ENCODE data around the gene AP2B1. TPM values are rescaled to one million over a fixed set of nuclear protein-coding genes. Genes with fewer than 3 reads are reported as not detected.
A peak's percentile ranks its signal among the peaks of the same experiment; 100 is the strongest.

Gene AP2B1
- total and polyA plus RNA-seq, 9 of the 15 experiments (the other 6 are each of a cell fraction or from before 2014, with no cell fraction given), result 60.1 to 287 (median 105) TPM

DNA sequence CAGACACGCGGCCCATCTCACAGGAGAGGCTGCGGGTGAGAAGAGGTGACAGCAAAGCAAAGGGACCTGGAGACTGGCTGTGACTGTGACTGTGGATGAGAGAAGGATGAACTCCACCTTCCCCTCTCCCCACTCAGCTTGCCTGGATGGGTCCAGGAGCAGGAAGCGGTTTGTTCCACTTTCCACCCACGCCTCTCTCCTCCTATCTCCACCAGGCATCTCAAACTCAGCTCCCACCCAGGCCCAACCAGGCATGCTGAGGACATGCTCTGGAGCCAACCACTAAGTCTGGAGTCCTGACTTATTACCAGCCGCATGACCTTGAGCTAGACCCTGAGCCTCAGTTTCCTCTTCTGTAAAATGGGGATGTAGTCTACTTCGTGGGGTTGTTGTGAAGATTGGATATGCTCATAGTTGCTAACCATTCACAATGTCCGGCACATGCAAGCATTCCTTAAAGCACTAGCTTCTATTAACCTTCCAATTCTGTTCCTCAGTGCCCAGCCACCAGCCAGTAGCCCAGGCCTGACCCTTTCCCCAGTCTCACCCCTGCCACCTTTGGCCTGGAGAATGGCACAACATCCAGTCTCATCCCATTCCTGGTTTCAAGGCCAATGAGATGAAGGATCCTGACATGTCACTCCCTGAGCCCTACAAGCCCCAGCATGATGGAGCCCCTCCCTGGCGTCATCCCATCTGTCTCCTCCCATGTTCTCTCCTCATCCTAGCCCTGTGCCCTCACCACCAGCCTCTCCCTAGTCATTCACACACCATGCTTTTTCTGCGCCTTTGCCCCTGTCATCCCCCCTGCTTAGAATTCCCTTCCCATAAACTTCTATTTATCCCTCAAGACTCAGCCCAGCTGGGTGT is 163.6 kb downstream of the AP2B1 start:
- no peak overlapping the region for H3K27ac ChIP-seq (ENCODE audit: extremely low read depth, low read depth, low read length)
- intact Hi-C loops (cut with micrococcal nuclease), result no loop called here
- peaks cover 11 to 25% of the 10 kb centered on the region in 2 experiments; a peak in 4 of 5 replicates for H3K4me1 ChIP-seq (replicated peaks in 1 of 2; ENCODE audit: control insufficient read depth in 2 of 2, insufficient read depth in 2 of 2, low read length in 2 of 2)
- no peaks in the 10 kb centered on the region for H3K36me3 ChIP-seq (ENCODE audit: control insufficient read depth, insufficient read depth, low read length)
- H3K27me3 ChIP-seq (ENCODE audit: control insufficient read depth in 2 of 2, insufficient read depth in 2 of 2, low read length in 2 of 2), result peaks cover 9 to 54% of the 10 kb centered on the region in 2 experiments; a peak in 4 of 5 replicates
- H4K20me1 ChIP-seq (replicated peaks; ENCODE audit: control insufficient read depth, insufficient read depth, low read length), result peaks cover 12% of the 10 kb centered on the region; the same call in 1 of the 2 replicates
- BruUV-seq (replicated peaks), result no TSS peak
- no peak; the same call in 2 of the 3 replicates for ATAC-seq
- 27% methylated on average over 10 of the region's 10 CpGs for WGBS (ENCODE audit: insufficient coverage, low coverage, missing lambda C conversion rate)
- POLR2A ChIA-PET, result interaction anchor here (0.6 to 1.0 kb wide), 4 partner anchors 10 to 57 kb away, joined by 3 read pairs; partner anchors contain the start of gene C17orf50
- CTCF ChIA-PET (ENCODE audit: low intra/inter-chr PET ratio), result no interaction called here
- no peak overlapping the region for H3K4me3 ChIP-seq
- peak overlapping the region; percentile 68 for H2AFZ ChIP-seq (ENCODE audit: low read depth, low read length)
- H3K9me1 ChIP-seq (ENCODE audit: control insufficient read depth, insufficient read depth, low read length), result no peaks in the 10 kb centered on the region
- FAIRE-seq, result no peak
- H3K9ac ChIP-seq (ENCODE audit: insufficient read depth in 1 of 2, low read depth in 2 of 2, low read length in 2 of 2), result peak overlapping the region in 1 of 2 experiments; percentile 70; a peak in 2 of 4 replicates
- H3K4me2 ChIP-seq (ENCODE audit: insufficient read depth, low read length), result peak overlapping the region; percentile 61
- peak; percentile 58 to 69 (median 64) for DNase-seq (ENCODE audit: extremely low read depth in 1 of 4, low spot score in 3 of 4)
- no peaks in the 10 kb centered on the region for H3K79me2 ChIP-seq (ENCODE audit: control insufficient read depth, insufficient read depth, low read length)
- in situ Hi-C loops (cut with MboI), result loop anchor here (10.0 kb wide), 1 partner anchor 586 kb away; no protein-coding TSS in a partner anchor
- no peaks in the 10 kb centered on the region for H3K9me3 ChIP-seq (replicated peaks; ENCODE audit: control insufficient read depth, insufficient read depth, low read depth, low read length)
- TF ChIP-seq RCOR1 (IDR thresholded peaks at IDR 0.05; ENCODE audit: borderline replicate concordance in 1 of 2, low read depth in 2 of 2, low read length in 2 of 2), result peak in 1 of 2 experiments; percentile 88; a peak in 2 of 4 replicates
- TF ChIP-seq BCOR (IDR thresholded peaks at IDR 0.05), result peak; percentile 96
- peak; percentile 75; the same call in 1 of the 2 replicates for TF ChIP-seq ADNP (tag; IDR thresholded peaks at IDR 0.05)
- no peak for TF ChIP-seq MCM7 (IDR thresholded peaks at IDR 0.05)
- TF ChIP-seq, protein P1, sequence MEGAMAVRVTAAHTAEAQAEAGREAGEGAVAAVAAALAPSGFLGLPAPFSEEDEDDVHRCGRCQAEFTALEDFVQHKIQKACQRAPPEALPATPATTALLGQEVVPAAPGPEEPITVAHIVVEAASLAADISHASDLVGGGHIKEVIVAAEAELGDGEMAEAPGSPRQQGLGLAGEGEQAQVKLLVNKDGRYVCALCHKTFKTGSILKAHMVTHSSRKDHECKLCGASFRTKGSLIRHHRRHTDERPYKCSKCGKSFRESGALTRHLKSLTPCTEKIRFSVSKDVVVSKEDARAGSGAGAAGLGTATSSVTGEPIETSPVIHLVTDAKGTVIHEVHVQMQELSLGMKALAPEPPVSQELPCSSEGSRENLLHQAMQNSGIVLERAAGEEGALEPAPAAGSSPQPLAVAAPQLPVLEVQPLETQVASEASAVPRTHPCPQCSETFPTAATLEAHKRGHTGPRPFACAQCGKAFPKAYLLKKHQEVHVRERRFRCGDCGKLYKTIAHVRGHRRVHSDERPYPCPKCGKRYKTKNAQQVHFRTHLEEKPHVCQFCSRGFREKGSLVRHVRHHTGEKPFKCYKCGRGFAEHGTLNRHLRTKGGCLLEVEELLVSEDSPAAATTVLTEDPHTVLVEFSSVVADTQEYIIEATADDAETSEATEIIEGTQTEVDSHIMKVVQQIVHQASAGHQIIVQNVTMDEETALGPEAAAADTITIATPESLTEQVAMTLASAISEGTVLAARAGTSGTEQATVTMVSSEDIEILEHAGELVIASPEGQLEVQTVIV (CRISPR knock-in tag; IDR thresholded peaks at IDR 0.05; ENCODE audit: borderline replicate concordance), result no peak
- TF ChIP-seq HDAC2 (IDR thresholded peaks at IDR 0.05), result peak; percentile 56; the same call in 1 of the 2 replicates
- no peak for TF ChIP-seq ZBTB17 (CRISPR knock-in tag; IDR thresholded peaks at IDR 0.05)
- TF ChIP-seq, protein P2, sequence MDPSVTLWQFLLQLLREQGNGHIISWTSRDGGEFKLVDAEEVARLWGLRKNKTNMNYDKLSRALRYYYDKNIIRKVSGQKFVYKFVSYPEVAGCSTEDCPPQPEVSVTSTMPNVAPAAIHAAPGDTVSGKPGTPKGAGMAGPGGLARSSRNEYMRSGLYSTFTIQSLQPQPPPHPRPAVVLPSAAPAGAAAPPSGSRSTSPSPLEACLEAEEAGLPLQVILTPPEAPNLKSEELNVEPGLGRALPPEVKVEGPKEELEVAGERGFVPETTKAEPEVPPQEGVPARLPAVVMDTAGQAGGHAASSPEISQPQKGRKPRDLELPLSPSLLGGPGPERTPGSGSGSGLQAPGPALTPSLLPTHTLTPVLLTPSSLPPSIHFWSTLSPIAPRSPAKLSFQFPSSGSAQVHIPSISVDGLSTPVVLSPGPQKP (CRISPR knock-in tag; IDR thresholded peaks at IDR 0.05), result no peak
- TF ChIP-seq, protein P3, sequence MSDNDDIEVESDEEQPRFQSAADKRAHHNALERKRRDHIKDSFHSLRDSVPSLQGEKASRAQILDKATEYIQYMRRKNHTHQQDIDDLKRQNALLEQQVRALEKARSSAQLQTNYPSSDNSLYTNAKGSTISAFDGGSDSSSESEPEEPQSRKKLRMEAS (CRISPR knock-in tag; IDR thresholded peaks at IDR 0.05), result no peak
- no peak for TF ChIP-seq ARHGAP35 (IDR thresholded peaks at IDR 0.05; ENCODE audit: partially characterized antibody)
- no peak for TF ChIP-seq ZNF316 (IDR thresholded peaks at IDR 0.05)
- peak; percentile 93 for TF ChIP-seq SMARCA5 (IDR thresholded peaks at IDR 0.05)
- TF ChIP-seq SMARCB1 (IDR thresholded peaks at IDR 0.05; ENCODE audit: insufficient read length, low read depth), result no peak
- TF ChIP-seq THRAP3 (IDR thresholded peaks at IDR 0.05; ENCODE audit: borderline replicate concordance), result no peak
- TF ChIP-seq TAF9B (IDR thresholded peaks at IDR 0.05; ENCODE audit: partially characterized antibody), result no peak
- TF ChIP-seq NCOR1 (IDR thresholded peaks at IDR 0.05), result no peak

All from K562 (cell line).